HG03175 (cell line): Measurements from ENCODE around the gene RC3H1.

ENCODE experiments used
- ATAC-seq: cut with Tn5 transposase; IDR thresholded peaks from one replicate; pipeline ENCODE4 v1.9.1; 2021; ENCODE audit warnings: mild to moderate bottlenecking, moderate library complexity; ENCODE audit not compliant: unreplicated experiment

The RC3H1 gene

DNA sequence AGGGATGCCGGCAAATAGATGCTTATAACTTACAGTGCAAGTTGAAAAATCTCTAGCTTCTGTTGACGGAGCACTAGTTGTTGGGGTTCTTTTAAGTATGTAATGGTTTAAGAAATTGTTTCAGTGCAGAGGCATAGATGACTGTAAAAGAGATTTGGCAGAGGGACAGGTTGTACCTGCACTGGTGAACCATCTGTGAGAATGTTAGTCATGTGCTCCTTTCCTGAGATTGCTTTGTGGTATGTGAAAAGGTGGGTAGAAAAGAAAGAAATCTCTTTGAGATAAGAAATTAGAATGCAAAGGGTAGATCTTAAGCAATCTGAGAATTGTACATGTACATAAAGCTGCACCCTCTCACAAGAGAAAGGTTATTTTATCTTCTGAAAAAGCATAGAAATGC is 134.5 kb downstream of the RC3H1 start:
- ATAC-seq, result no peak

GRCh38 chr1:173886746-173887611 is 135.2 kb downstream of the RC3H1 start:
- no peak for ATAC-seq

GRCh38 chr1:173884701-173885100 is 137.5 kb downstream of the RC3H1 start:
- ATAC-seq, result no peak
